GM06990 (cell line): Measurements from ENCODE around the gene EFS.
"Not testable (repeated sequence)": the region's sequence is repeated elsewhere in the genome, so short reads cannot be mapped to it uniquely, and the experiment has no call there.

ENCODE experiments used
- DNase-seq: peaks from one replicate; pipeline ENCODE4 v3.0.0-alpha.2; 2011; ENCODE audit not compliant: insufficient read length; ENCODE audit errors: extremely low read depth
- H3K27me3 ChIP-seq: replicated peaks from 2 replicates; pipeline ENCODE4 v1.6.0; 2011; ENCODE audit warnings: low read length; ENCODE audit not compliant: control insufficient read depth, insufficient read depth
- H3K36me3 ChIP-seq: 2 replicates; pipeline ENCODE4 v1.5.1; 2011; ENCODE audit warnings: low read length; ENCODE audit not compliant: control insufficient read depth, insufficient read depth
- H3K4me3 ChIP-seq: replicated peaks from 2 replicates; pipeline ENCODE4 v1.5.1; 2011; ENCODE audit warnings: low read depth, mild to moderate bottlenecking, control low read depth, low read length
- TF ChIP-seq, protein P1 (sequence below): IDR thresholded peaks from 2 replicates; pipeline ENCODE4 v1.5.1; 2011; ENCODE audit warnings: low read length, control low read depth, mild to moderate bottlenecking, inconsistent platforms; ENCODE audit not compliant: insufficient read depth, poor library complexity, severe bottlenecking

The EFS gene

DNA sequence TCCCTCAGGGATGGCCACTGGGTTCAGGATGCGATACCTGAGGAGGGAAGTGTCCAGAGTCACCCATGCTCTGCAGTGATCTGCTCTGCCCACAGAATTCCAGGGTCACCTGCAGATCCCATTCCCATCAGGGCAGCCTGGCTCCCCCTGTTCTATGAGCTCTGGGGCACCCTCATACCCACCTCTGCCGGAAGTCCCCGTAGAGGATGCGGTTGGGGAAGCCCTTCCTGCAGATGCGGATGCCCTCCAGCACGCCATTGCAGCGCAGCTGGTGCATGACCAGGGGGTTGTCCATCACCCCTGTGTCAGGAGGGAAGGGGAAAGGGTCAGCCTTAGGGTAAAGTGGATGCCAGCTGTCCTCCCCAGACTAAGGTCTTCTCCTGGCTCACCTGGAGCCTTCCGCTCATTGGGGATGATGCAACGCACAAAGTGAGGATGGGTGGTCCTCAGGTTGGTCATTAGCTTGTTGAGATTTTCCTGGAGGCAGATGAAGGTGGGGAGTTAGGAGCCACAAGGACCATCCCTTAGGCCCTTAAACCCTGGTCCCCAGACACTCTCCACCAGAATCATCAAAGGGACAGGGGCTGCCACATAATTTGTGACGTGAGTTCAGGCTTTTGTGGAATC, 31.9 kb upstream of the EFS start:
- Histone ChIP-seq H3K27me3 (peaks cover under 1% of the 10 kb centered on the region; the same call in 1 of the 2 replicates), H3K36me3 (no peaks in the 10 kb centered on the region), H3K4me3 (no peak overlapping the region)
- TF ChIP-seq, protein P1, sequence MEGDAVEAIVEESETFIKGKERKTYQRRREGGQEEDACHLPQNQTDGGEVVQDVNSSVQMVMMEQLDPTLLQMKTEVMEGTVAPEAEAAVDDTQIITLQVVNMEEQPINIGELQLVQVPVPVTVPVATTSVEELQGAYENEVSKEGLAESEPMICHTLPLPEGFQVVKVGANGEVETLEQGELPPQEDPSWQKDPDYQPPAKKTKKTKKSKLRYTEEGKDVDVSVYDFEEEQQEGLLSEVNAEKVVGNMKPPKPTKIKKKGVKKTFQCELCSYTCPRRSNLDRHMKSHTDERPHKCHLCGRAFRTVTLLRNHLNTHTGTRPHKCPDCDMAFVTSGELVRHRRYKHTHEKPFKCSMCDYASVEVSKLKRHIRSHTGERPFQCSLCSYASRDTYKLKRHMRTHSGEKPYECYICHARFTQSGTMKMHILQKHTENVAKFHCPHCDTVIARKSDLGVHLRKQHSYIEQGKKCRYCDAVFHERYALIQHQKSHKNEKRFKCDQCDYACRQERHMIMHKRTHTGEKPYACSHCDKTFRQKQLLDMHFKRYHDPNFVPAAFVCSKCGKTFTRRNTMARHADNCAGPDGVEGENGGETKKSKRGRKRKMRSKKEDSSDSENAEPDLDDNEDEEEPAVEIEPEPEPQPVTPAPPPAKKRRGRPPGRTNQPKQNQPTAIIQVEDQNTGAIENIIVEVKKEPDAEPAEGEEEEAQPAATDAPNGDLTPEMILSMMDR: no peak
- DNase-seq: no peak

- Histone ChIP-seq H3K4me3 (no peak overlapping the region), H3K36me3 (no peaks in the 10 kb centered on the region), H3K27me3 (no peaks in the 10 kb centered on the region)
- TF ChIP-seq, protein P1: no peak
- DNase-seq: no peak
Measured at GRCh38 chr14:23396126-23396525, 31.2 kb upstream of the EFS start.

GRCh38 chr14:23392613-23393012, 27.6 kb upstream of the EFS start:
- DNase-seq: no peak
- TF ChIP-seq, protein P1: no peak
- no peaks in the 10 kb centered on the region for H3K27me3 ChIP-seq
- no peak overlapping the region for H3K4me3 ChIP-seq
- no peaks in the 10 kb centered on the region for H3K36me3 ChIP-seq

DNA sequence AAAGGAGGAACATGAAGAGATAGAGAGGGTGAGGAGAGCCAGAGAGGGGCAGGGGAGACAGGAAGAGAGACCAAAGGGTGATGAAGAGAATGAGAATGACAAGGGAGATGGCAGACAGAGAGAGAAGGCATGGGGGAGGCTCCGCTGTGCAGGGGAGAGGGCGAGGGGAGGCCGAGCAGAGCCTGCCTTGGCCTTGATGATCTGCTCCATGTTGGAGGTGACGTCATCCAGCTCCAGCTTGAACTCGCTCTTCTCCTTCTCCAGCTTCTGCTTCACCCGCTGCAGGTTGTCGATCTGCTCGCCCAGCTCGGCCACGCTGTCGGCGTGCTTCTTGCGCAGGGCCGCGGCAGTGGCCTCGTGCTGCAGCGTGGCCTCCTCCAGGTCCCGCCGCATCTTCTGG, 24.9 kb upstream of the EFS start:
- DNase-seq, H3K36me3 ChIP-seq, H3K27me3 ChIP-seq, H3K4me3 ChIP-seq: not testable (repeated sequence)

DNA sequence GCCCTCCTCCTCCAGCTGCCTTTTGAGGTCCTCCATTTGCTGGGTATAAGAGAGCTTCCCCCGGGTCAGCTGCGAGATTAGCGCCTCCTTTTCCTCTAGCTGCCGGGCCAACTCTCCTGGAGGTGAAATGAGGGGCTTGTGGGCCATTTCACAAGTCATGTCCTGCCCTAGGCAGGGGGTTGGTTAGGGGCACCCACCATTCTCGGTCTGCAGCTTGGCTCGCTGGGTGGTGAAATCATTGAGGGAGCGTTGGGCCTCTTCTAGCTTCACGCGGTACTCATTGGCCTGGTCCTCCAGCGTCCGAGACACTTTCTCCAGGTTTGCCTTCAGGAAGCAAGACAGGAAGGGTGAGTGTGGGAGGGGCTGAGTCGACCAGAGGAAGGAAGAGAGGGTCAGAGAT, 24.4 kb upstream of the EFS start:
- no peaks in the 10 kb centered on the region; the same call in 1 of the 2 replicates for H3K27me3 ChIP-seq
- H3K36me3 ChIP-seq: no peaks in the 10 kb centered on the region
- TF ChIP-seq, protein P1: no peak
- DNase-seq: no peak
- H3K4me3 ChIP-seq: no peak overlapping the region

- TF ChIP-seq, protein P1: no peak
- DNase-seq: no peak
- Histone ChIP-seq H3K4me3 (no peak overlapping the region), H3K27me3 (no peaks in the 10 kb centered on the region; the same call in 1 of the 2 replicates), H3K36me3 (no peaks in the 10 kb centered on the region)
Measured at GRCh38 chr14:23388996-23389395, 24.0 kb upstream of the EFS start.
